Parathyroid adenoma (tissue), 2 donors: ENCODE measurements around the gene TNFRSF18.

Experiments used
- H2AFZ ChIP-seq: fragments of 300-600 bp; sonication (generic); one replicate; pipeline ENCODE4 v1.7.0; 2017; ENCODE audit warnings: antibody characterized with exemption, mild to moderate bottlenecking
- H3K27ac ChIP-seq: fragments of 300-600 bp; sonication (generic); one replicate; pipeline ENCODE4 v1.7.0; 2017
- H3K27me3 ChIP-seq: fragments of 300-600 bp; sonication (generic); one replicate; pipeline ENCODE4 v1.7.0; 2017; ENCODE audit warnings: low read length; ENCODE audit not compliant: control insufficient read depth, insufficient read depth
- H3K36me3 ChIP-seq: fragments of 300-600 bp; sonication (generic); one replicate; pipeline ENCODE4 v1.7.0; 2017; ENCODE audit warnings: low read length; ENCODE audit not compliant: control insufficient read depth, insufficient read depth
- H3K4me1 ChIP-seq: fragments of 300-600 bp; sonication (generic); one replicate; pipeline ENCODE4 v1.7.0; 2017; ENCODE audit warnings: control low read depth
- H3K4me2 ChIP-seq: fragments of 300-600 bp; sonication (generic); one replicate; pipeline ENCODE4 v1.7.0; 2017; ENCODE audit warnings: low read length
- H3K4me3 ChIP-seq: fragments of 300-600 bp; sonication (generic); one replicate; pipeline ENCODE4 v1.7.0; 2017; ENCODE audit warnings: low read depth, low read length
- H3K79me2 ChIP-seq: fragments of 300-600 bp; sonication (generic); one replicate; pipeline ENCODE4 v1.7.0; 2017; ENCODE audit warnings: control low read depth
- H3K9ac ChIP-seq: fragments of 300-600 bp; sonication (generic); one replicate; pipeline ENCODE4 v1.7.0; 2017; ENCODE audit warnings: mild to moderate bottlenecking
- H3K9me3 ChIP-seq: fragments of 300-600 bp; sonication (generic); one replicate; pipeline ENCODE4 v1.7.0; 2017; ENCODE audit warnings: low read length; ENCODE audit not compliant: control insufficient read depth
- TF ChIP-seq, protein P1 (sequence below): fragments of 300-600 bp; sonication (generic); IDR thresholded peaks from one replicate; pipeline ENCODE4 v1.7.0; 2017; ENCODE audit warnings: antibody characterized with exemption, mild to moderate bottlenecking
- donor health status: primary hyperparathyroidism.

The TNFRSF18 gene, protein sequence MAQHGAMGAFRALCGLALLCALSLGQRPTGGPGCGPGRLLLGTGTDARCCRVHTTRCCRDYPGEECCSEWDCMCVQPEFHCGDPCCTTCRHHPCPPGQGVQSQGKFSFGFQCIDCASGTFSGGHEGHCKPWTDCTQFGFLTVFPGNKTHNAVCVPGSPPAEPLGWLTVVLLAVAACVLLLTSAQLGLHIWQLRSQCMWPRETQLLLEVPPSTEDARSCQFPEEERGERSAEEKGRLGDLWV

DNA sequence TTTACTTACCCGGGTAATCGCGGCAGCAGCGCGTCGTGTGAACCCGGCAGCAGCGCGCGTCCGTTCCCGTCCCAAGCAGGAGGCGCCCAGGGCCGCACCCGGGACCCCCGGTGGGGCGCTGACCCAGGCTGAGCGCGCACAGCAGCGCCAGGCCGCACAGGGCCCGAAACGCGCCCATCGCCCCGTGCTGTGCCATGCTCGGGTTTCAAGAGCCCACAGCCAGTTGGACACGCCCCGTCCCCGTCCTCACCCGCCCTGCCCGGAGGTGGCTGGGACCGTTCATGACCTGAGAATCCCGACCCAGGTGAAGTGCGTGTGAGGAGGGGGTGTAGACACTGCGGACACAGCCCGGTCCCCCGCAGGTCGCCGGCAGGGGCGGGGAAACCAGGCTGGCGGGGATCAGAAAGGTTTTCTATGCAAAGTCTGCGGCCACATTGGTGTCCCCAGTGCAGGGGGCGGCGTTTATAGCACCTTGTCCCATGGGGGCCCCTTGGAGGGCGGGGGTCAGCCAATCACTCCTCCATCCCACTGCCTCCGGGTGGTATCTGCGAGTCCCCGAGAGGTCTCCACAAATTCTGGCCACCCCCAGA lies at the start of gene TNFRSF18:
Gene TNFRSF18 (minus strand): TSS at position 217 of the 590 bp plus-strand sequence. CDS start 21 bp downstream, at position 196.
- Histone ChIP-seq H3K79me2 (no peaks in the 10 kb centered on the region), H3K4me3 (peak within 1 kb of the TSS; percentile 55), H3K27me3 (no peaks in the 10 kb centered on the region), H3K4me1 (no peaks in the 10 kb centered on the region), H3K4me2 (peak within 1 kb of the TSS; percentile 87), H3K27ac (no peak within 1 kb of the TSS), H3K9me3 (no peaks in the 10 kb centered on the region), H2AFZ (peak within 1 kb of the TSS; percentile 42), H3K36me3 (no peaks in the 10 kb centered on the region), H3K9ac (no peak within 1 kb of the TSS)
- TF ChIP-seq, protein P1, sequence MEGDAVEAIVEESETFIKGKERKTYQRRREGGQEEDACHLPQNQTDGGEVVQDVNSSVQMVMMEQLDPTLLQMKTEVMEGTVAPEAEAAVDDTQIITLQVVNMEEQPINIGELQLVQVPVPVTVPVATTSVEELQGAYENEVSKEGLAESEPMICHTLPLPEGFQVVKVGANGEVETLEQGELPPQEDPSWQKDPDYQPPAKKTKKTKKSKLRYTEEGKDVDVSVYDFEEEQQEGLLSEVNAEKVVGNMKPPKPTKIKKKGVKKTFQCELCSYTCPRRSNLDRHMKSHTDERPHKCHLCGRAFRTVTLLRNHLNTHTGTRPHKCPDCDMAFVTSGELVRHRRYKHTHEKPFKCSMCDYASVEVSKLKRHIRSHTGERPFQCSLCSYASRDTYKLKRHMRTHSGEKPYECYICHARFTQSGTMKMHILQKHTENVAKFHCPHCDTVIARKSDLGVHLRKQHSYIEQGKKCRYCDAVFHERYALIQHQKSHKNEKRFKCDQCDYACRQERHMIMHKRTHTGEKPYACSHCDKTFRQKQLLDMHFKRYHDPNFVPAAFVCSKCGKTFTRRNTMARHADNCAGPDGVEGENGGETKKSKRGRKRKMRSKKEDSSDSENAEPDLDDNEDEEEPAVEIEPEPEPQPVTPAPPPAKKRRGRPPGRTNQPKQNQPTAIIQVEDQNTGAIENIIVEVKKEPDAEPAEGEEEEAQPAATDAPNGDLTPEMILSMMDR: no peak

DNA sequence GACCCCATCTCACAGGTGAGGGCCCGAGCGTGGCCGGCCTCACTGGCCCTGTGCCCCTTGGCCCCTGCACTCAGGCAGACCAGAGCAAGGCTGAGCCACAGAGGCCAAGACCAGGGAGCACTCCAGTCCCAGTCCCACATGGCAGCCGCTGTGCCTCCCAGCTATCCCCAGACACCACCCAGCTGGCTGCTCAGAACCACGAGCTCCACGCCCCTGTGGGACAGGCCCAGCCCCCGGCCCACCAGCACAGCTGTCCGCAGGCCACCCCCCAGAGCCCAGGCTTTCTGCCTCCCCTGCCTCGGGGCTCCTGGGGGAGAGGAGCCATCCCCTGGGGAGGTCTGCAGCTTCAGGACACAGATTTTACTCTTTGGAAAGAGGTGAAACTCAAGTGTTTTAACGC lies 49.2 kb upstream of the TNFRSF18 start:
- Histone ChIP-seq H3K36me3 (no peaks in the 10 kb centered on the region), H3K4me2 (no peak overlapping the region), H3K9ac (no peak overlapping the region), H2AFZ (no peak overlapping the region), H3K4me3 (no peak overlapping the region), H3K27ac (no peak overlapping the region), H3K27me3 (no peaks in the 10 kb centered on the region), H3K79me2 (no peaks in the 10 kb centered on the region), H3K4me1 (no peaks in the 10 kb centered on the region), H3K9me3 (no peaks in the 10 kb centered on the region)
- TF ChIP-seq, protein P1: no peak

DNA sequence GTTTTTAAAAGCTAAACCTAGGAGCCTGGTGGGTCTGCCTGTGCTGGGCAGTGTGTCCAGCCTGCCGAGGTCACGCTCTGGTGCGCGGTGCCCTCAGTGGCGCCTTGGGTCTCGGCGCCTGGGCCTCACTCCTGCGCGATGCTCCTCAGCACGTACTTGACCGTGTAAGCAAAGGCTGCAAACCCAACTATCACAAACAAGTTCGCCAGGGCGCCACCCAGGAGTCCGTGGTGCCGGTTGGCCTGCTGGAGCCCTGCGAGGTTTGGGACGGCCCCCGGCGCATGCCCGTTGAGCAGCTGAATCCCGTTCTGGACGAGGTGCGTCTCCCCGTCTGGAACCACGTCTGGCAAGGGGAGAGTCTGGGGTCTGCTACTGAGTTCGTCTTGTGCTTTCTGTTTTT lies 48.7 kb upstream of the TNFRSF18 start:
- Histone ChIP-seq H3K9ac (no peak overlapping the region), H3K4me3 (no peak overlapping the region), H2AFZ (no peak overlapping the region), H3K79me2 (no peaks in the 10 kb centered on the region), H3K4me2 (no peak overlapping the region), H3K27ac (no peak overlapping the region), H3K9me3 (no peaks in the 10 kb centered on the region), H3K27me3 (no peaks in the 10 kb centered on the region), H3K4me1 (no peaks in the 10 kb centered on the region), H3K36me3 (no peaks in the 10 kb centered on the region)
- TF ChIP-seq, protein P1: no peak

DNA sequence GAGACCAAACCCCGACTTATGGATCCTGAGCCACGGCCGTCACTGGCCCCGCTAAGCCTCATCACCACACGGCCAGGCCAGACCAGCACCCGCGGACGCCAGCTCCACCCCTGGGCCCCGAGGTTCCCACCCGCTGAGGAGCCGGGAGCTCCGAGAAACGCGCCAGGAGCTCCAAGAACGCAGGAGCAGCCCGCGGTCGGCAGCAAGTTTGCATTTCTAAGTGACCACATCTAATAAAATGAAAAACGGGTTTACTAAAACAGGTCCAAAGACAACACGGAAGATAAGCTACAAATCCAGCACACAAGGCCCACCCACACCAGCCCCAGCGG lies 48.2 kb upstream of the TNFRSF18 start:
- no peaks in the 10 kb centered on the region for H3K79me2 ChIP-seq
- H3K27ac ChIP-seq: no peak overlapping the region
- no peaks in the 10 kb centered on the region for H3K9me3 ChIP-seq
- no peak overlapping the region for H3K4me3 ChIP-seq
- no peak overlapping the region for H3K9ac ChIP-seq
- H3K27me3 ChIP-seq: no peaks in the 10 kb centered on the region
- H3K4me1 ChIP-seq: no peaks in the 10 kb centered on the region
- TF ChIP-seq, protein P1: no peak
- no peak overlapping the region for H3K4me2 ChIP-seq
- H3K36me3 ChIP-seq: no peaks in the 10 kb centered on the region
- H2AFZ ChIP-seq: no peak overlapping the region
